HepG2 (cell line): ENCODE data around the gene TIMM17B. TPM values are rescaled to one million over a fixed set of nuclear protein-coding genes. Genes with fewer than 3 reads are reported as not detected.

ENCODE experiments used
- ATAC-seq: fragments of 200-7000 bp; cut with Tn5 transposase; 3 replicates; pipeline ENCODE4 v1.9.1; 2020; ENCODE audit warnings: mild to moderate bottlenecking, moderate library complexity
- BruUV-seq: library from RNA; stranded (reverse); fragments of 400-500 nt; replicated peaks from 2 replicates; lab custom pipeline; 2021; lab: Mats Ljungman, UMichigan
- CTCF ChIA-PET: fragments of 300-600 bp; formaldehyde crosslinking; extraction: SDS; loops from one replicate; lab custom pipeline; 2021; ENCODE audit warnings: low total read pairs, inconsistent platforms, low intra/inter-chr PET ratio; lab: Yijun Ruan, JAX
- POLR2A ChIA-PET: fragments of 350-600 bp; sonication (Branson Sonifier 250); formaldehyde crosslinking; loops from one replicate; lab custom pipeline; 2020; ENCODE audit warnings: antibody characterized with exemption, inconsistent platforms; lab: Yijun Ruan, JAX
- DNase-seq: peaks from one replicate; pipeline ENCODE4 v3.0.0-alpha.2; 2015; ENCODE audit warnings: low spot score
- FAIRE-seq: peaks from 3 replicates; lab custom pipeline; 2011; peaks lifted over from hg19 to GRCh38; lab: Jason Lieb, UNC
- H2AFZ ChIP-seq: one replicate; pipeline ENCODE4 v1.6.1; 2011; ENCODE audit warnings: low read length, inconsistent platforms
- H3K27ac ChIP-seq: fragments of 300-600 bp; 3 replicates; pipeline ENCODE4 v1.8.0; 2011; ENCODE audit warnings: mixed run types, mild to moderate bottlenecking, mixed read lengths, low read length, inconsistent platforms; ENCODE audit not compliant: insufficient read depth; ENCODE audit errors: extremely low read length
- H3K27me3 ChIP-seq, 2 experiments: fragments of 200-600 bp in 1 of 2; 2 replicates in 1 of 2; 3 replicates in 1 of 2; pipeline versions ENCODE4 v1.6.0 to v1.8.0; 2011; ENCODE audit warnings: low read length in 2 of 2, mild to moderate bottlenecking in 2 of 2, moderate library complexity in 2 of 2, inconsistent platforms in 1 of 2; ENCODE audit not compliant: insufficient read depth in 2 of 2, control insufficient read depth in 1 of 2
- H3K36me3 ChIP-seq, 2 experiments: fragments of 200-600 bp in 1 of 2; replicated peaks in 1 of 2; 2 replicates in 1 of 2; 3 replicates in 1 of 2; pipeline versions ENCODE4 v1.5.1 to v1.8.0; 2011; ENCODE audit warnings: low read length in 2 of 2, inconsistent platforms in 1 of 2; ENCODE audit not compliant: insufficient read depth in 2 of 2, control insufficient read depth in 1 of 2
- H3K4me1 ChIP-seq: 2 replicates; pipeline ENCODE4 v1.5.1; 2012; ENCODE audit warnings: low read length, inconsistent platforms; ENCODE audit not compliant: insufficient read depth
- H3K4me2 ChIP-seq: 2 replicates; pipeline ENCODE4 v1.6.0; 2011; ENCODE audit warnings: low read depth, low read length, inconsistent platforms
- H3K4me3 ChIP-seq, 3 experiments: fragments of 200-600 bp in 1 of 3; sonication (generic), shearing (Covaris generic) in 1 of 3; replicated peaks in 1 of 3; 2 replicates each; pipeline ENCODE4 v1.5.1; 2011 to 2016; ENCODE audit warnings: low read length in 3 of 3, inconsistent platforms in 2 of 3, low read depth in 2 of 3, mild to moderate bottlenecking in 2 of 3, control low read depth in 1 of 3, mixed read lengths in 1 of 3; ENCODE audit not compliant: insufficient read depth in 1 of 3
- H3K79me2 ChIP-seq: one replicate; pipeline ENCODE4 v1.6.1; 2011; ENCODE audit warnings: low read length, inconsistent platforms; ENCODE audit not compliant: insufficient read depth
- H3K9ac ChIP-seq: 2 replicates; pipeline ENCODE4 v1.6.0; 2011; ENCODE audit warnings: mild to moderate bottlenecking, low read depth, low read length, inconsistent platforms; ENCODE audit not compliant: insufficient read depth
- H3K9me3 ChIP-seq: 2 replicates; pipeline ENCODE4 v1.5.1; 2012; ENCODE audit warnings: mild to moderate bottlenecking, low read length
- H4K20me1 ChIP-seq: 2 replicates; pipeline ENCODE4 v1.6.0; 2011; ENCODE audit warnings: inconsistent platforms, mild to moderate bottlenecking, low read length, moderate library complexity; ENCODE audit not compliant: insufficient read depth
- ATF2 ChIP-seq: sonication (generic); formaldehyde crosslinking; IDR thresholded peaks from 2 replicates; pipeline ENCODE4 v1.4.0; 2020; ENCODE audit warnings: missing genetic modification reagents
- ERF ChIP-seq: IDR thresholded peaks from 2 replicates; pipeline ENCODE4 v1.6.1; 2018; ENCODE audit warnings: missing biosample characterization, missing genetic modification reagents
- NPAS2 ChIP-seq: sonication (generic); formaldehyde crosslinking; IDR thresholded peaks from 2 replicates; pipeline ENCODE4 v1.8.0; 2022; ENCODE audit warnings: mild to moderate bottlenecking, missing genetic modification reagents, borderline replicate concordance
- NR2F2 ChIP-seq: IDR thresholded peaks from 2 replicates; pipeline ENCODE4 v1.6.1; 2012; ENCODE audit warnings: low read depth, inconsistent platforms, borderline replicate concordance
- PRDM4 ChIP-seq: sonication (generic); formaldehyde crosslinking; IDR thresholded peaks from 2 replicates; pipeline ENCODE4 v1.9.0; 2021; ENCODE audit warnings: missing genetic modification reagents, borderline replicate concordance
- RFXANK ChIP-seq: IDR thresholded peaks from 2 replicates; pipeline ENCODE4 v1.6.1; 2016
- SP5 ChIP-seq: IDR thresholded peaks from 2 replicates; pipeline ENCODE4 v1.6.1; 2016; ENCODE audit warnings: low read depth, borderline replicate concordance
- ZSCAN30 ChIP-seq: sonication (generic); formaldehyde crosslinking; IDR thresholded peaks from 2 replicates; pipeline ENCODE4 v1.5.0; 2020; ENCODE audit warnings: mild to moderate bottlenecking, missing genetic modification reagents
- WGBS: methylation state at CpG from one replicate; pipeline ENCODE4 v1.1.6; 2017; ENCODE audit warnings: low lambda C conversion rate; 5-methylcytosine and 5-hydroxymethylcytosine counted together
- in situ Hi-C: cut with HindIII; loops from 2 replicates; pipeline ENCODE4 v1.10.0; 2017; ENCODE audit warnings: low pct_unique_long_range_greater_than_20kb; ENCODE audit not compliant: extremely low pct_ligation_motif_present
- intact Hi-C: fragments of 100-400 bp; cut with micrococcal nuclease; formaldehyde crosslinking; loops from one replicate; pipeline ENCODE4 v1.10.0; 2022; ENCODE audit not compliant: unreplicated experiment
- polyA plus RNA-seq, 8 experiments: library from polyadenylated mRNA; depleted of rRNA in 3 of 8; stranded (reverse) in 7 of 8; unstranded in 1 of 8; fragments of >200 nt; fragmentation: Illumina TruSeq in 4 of 8; extraction: Trizol in 4 of 8; gene quantifications; 2 replicates each; pipeline versions ENCODE4 v1.2.1 to v1.2.3, GENCODE V29; 2011 to 2016; ENCODE audit warnings: low read depth in 4 of 8, missing spikeins in 1 of 8, mixed read lengths in 1 of 8; ENCODE audit not compliant: insufficient read depth in 1 of 8
- total RNA-seq, 5 experiments: library from RNA; depleted of rRNA; stranded (reverse); fragments of >200 nt; fragmentation: Illumina TruSeq; extraction: Trizol; gene quantifications; 2 replicates each; pipeline ENCODE4 v1.2.3, GENCODE V29; 2016; ENCODE audit warnings: low read depth in 1 of 5

Gene TIMM17B
- total and polyA plus RNA-seq, 2 of the 13 experiments (the other 11 are each of a cell fraction or from before 2014, with no cell fraction given): 56.0 to 72.5 TPM

GRCh38 chrX:48936429-48937053, 39.0 kb upstream of the TIMM17B start (continued):
- TF ChIP-seq SP5 (CRISPR knock-in tag): no peak

- FAIRE-seq: no peak
- DNase-seq: no peak
- intact Hi-C loops: no loop called here
Observed at GRCh38 chrX:48935301-48935670, 37.7 kb upstream of the TIMM17B start.

More at GRCh38 chrX:48935301-48935670, 37.7 kb upstream of the TIMM17B start:
- no TSS peak for BruUV-seq
- peaks cover 15% of the 10 kb centered on the region for H3K79me2 ChIP-seq
- CTCF ChIA-PET: no interaction called here
- TF ChIP-seq ERF (no peak), NR2F2 (no peak), PRDM4 (CRISPR knock-in tag) (no peak), NPAS2 (CRISPR knock-in tag) (no peak), RFXANK (CRISPR knock-in tag) (no peak), ATF2 (CRISPR knock-in tag) (no peak), ZSCAN30 (no peak)
- TF ChIP-seq, all 625 proteins: peak for 0
- in situ Hi-C loops: no loop called here
- no peak overlapping the region for H2AFZ ChIP-seq
- H3K4me1 ChIP-seq: peaks cover under 1% of the 10 kb centered on the region; the same call in 1 of the 2 replicates
- POLR2A ChIA-PET: no interaction called here
- no peak overlapping the region for H3K27ac ChIP-seq
- H3K9me3 ChIP-seq: no peaks in the 10 kb centered on the region
- no peak overlapping the region for H3K4me2 ChIP-seq
- no peak overlapping the region for H3K9ac ChIP-seq
- 100% methylated on average over 1 of the region's 1 CpG for WGBS
- no peaks in the 10 kb centered on the region for H3K27me3 ChIP-seq
- no peak overlapping the region for H3K4me3 ChIP-seq
- no peak for ATAC-seq
- H4K20me1 ChIP-seq: no peaks in the 10 kb centered on the region
- H3K36me3 ChIP-seq: peaks cover 8 to 31% of the 10 kb centered on the region in 2 experiments; a peak in 4 of 5 replicates
